ENCODE results near the gene URAD.

The URAD gene

DNA sequence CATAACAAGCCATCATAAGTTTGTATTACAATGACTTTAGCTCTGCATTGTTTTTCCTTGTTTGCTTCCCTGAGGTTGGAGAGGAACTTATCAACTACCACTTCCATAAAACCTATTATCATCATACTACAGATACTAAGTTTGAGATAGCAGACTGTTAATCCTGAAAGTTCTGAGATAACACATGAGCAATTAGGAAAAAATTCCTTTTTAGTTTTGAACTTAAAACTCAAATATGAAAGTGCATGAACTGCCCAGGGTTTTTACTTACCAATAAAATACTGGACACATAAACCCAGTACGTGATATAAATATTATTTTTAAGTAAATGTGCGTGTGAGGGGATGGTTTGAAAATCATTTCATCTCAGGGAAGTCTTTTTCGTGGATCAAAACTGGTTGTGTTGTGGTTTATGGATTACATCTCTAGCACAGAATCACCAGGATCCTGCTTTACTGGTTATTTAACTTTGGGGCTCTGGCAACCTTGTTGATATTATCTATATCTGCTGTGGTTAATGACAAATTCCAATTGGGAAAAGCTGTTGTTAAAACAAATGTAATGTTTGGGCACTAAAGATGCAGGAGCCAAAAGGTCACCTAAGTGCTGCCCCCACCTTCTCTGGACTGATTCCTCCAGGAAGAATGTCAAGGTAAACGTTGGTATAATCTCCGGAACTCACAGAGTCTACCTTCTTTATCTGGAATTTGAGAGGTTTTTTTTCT is 31.8 kb downstream of the URAD start:
- DNase-seq (ENCODE audit: low spot score): no peak

GRCh38 chr13:27955014-27955591 is 33.4 kb downstream of the URAD start:
- DNase-seq (ENCODE audit: low spot score): no peak

DNA sequence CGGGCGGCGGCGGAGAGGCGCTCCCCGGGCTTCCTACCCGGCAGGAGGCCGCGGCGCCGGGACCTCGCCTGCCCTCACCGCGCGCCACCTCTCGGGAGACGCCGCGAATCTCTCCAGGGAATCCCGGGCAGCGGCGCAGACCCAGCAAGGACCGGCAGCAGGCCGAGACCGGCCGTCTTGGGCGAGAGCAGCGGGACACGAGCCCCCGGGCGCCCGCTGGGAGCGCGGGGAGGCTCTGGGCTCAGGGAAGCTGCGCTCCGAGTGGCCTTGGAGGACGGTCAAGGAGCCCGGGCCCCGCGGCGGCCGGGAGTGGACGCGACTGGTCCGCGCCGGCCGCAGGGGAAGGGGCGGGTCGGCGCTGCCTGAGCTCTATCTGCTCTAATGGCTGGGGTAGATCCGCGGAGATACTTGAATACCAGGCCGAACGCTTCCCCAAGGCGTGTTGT is 34.1 kb downstream of the URAD start:
- DNase-seq (ENCODE audit: low spot score): no peak

DNA sequence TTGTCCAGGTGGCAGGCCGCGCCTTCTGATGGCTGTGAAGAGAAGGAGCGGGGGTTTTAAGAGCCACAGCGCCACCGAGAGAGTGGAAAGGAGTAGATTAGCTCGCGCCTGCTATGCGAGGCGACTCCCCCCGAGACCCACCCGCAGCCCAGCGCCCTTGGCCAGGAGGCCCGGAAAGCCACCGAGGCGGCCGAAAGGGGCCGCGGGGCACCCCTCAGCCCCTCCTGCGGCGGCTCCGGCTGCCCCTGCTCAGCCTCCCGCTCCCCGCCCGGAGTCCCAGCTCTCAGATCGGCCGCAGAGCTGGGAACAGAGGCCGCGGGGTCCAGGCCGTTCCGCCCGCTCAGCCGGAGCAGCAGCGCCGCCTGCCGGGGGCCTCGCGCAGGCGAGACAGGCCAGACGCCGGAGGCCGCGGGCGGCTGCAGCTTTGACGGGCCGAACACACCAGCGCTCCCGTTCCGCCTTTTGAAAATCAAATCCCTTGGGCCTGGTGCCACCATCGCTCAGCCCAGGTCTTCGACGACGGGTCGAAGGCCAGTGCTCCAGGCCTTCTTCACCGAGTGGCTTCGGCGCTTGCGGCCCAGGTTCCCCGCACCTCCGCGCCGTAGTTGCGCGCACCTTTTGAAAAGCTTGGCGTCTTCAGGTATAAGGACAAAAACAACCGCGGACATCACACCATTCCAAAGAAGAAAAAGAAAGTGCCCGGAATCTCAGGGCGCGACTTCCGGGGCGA is 34.7 kb downstream of the URAD start:
- peak; percentile 32 for DNase-seq (ENCODE audit: low spot score)

DNA sequence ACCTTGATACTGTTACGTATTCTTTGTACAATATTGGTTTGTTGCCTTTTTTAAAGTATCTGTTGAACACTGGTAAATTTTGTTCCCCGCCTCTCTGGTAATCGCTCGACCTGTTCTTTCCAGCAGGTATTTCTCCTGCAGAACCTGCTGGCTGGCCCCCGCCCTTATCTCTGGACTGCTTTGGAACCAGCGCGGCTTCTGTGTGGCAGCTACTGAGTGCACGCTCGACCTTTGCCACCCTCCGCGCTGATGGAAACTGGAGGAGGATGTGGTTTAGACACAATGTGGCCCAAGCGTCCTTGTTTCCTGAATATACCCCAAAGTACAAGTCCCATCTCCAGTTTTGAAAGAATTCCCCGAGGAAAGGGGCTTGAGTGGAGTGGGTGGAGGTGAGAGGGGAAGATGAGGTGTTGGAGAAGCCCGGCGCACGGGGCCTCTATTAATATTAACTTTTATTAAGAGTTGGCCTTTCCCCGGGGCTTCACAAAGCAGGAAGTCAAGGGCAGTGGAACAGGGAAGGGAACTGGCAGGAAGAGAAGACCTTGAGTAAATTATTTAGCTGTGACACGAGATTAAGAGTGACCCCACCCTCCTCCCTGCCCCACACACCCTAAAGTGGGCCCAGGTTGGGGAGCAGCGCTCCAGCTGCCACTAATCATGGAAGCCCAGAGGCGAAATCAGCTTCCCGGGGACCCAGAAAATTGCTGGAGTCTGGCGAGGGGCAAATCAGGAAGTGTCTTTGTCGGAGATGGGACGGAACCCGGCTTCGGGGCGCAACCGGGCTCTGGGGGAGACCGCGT is 35.4 kb downstream of the URAD start:
- no peak for DNase-seq (ENCODE audit: low spot score)

DNA sequence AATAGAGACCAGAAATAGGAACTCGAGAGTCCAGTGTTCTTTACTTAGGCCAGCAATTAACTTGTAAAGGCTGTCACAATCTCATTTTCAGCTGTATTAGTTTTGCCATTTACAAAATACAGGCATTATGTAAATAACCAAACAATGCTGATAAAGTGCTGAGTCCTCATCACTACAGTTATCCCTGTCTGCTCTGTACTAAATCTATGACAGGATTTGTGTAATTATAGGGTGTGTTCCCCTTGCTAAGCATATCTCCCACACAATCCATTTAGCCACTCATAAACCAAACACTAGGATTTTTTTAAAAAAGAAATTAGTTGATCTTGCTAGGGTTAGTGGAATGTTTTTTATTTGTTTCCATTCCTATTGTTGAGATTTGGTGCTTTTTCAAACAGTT is 45.5 kb downstream of the URAD start:
- DNase-seq (ENCODE audit: low spot score): no peak

GRCh38 chr13:27933580-27934328 is 54.7 kb downstream of the URAD start:
- DNase-seq (ENCODE audit: low spot score): no peak

DNA sequence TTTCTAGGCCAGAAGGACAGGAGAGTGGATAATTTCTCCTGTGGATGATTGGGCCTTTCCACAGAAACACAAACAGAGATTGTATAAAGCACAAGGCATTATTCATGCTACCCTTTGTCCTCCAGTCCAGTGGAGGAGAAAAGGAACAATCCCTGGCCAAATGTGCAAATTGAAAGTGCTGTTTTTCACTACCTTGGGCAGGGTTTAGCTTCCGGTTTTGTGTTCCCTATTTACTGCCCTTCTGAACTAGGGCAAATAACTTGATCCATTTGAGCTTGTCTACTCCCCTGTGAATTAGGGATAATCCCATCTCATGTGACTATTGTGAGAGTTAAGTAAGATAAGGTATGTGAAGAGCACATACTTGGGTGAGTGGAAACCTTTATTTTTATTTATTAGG is 55.4 kb downstream of the URAD start:
- DNase-seq (ENCODE audit: low spot score): no peak

- DNase-seq (ENCODE audit: low spot score): no peak
Measured at GRCh38 chr13:27929868-27930267, 58.6 kb downstream of the URAD start.

GRCh38 chr13:27928805-27929753 is 59.4 kb downstream of the URAD start:
- DNase-seq (ENCODE audit: low spot score): no peak

DNA sequence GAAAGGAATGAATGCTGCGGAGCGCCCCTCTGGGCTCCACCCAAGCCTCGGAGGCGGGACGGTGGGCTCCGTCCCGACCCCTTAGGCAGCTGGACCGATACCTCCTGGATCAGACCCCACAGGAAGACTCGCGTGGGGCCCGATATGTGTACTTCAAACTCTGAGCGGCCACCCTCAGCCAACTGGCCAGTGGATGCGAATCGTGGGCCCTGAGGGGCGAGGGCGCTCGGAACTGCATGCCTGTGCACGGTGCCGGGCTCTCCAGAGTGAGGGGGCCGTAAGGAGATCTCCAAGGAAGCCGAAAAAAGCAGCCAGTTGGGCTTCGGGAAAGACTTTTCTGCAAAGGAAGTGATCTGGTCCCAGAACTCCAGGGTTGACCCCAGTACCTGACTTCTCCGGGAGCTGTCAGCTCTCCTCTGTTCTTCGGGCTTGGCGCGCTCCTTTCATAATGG is 60.1 kb downstream of the URAD start:
- DNase-seq (ENCODE audit: low spot score): no peak
